CD4-positive, CD25-positive, alpha-beta regulatory T cell (primary cell): ENCODE measurements around the gene BOC. TPM values are rescaled to one million over a fixed set of nuclear protein-coding genes. Genes with fewer than 3 reads are reported as not detected.

Source experiments
- ATAC-seq, 2 donors: fragments of 150-1000 bp; cut with Tn5 transposase; one replicate each; pipeline ENCODE4 v1.10.0; 2021; ENCODE audit warnings: low read depth in 2 of 2, moderate number of reproducible peaks in 2 of 2, moderate library complexity in 1 of 2
- DNase-seq, 3 donors: peaks; one replicate each; pipeline versions ENCODE4 v3.0.0 to v3.0.0-alpha.2; 2012 to 2022; ENCODE audit warnings: mixed read lengths in 1 of 3
- H3K27ac ChIP-seq: one replicate; pipeline ENCODE4 v1.7.0; 2013; ENCODE audit warnings: mild to moderate bottlenecking, low read length; ENCODE audit not compliant: insufficient read depth, poor library complexity, severe bottlenecking
- H3K27me3 ChIP-seq: one replicate; pipeline ENCODE4 v1.7.0; 2013; ENCODE audit warnings: low read length; ENCODE audit not compliant: control insufficient read depth, insufficient read depth
- H3K36me3 ChIP-seq: one replicate; pipeline ENCODE4 v1.7.0; 2013; ENCODE audit warnings: mild to moderate bottlenecking, low read length, moderate library complexity; ENCODE audit not compliant: control insufficient read depth, insufficient read depth
- H3K4me1 ChIP-seq: 2 replicates; pipeline ENCODE4 v1.7.0; 2013; ENCODE audit warnings: mild to moderate bottlenecking, low read length; ENCODE audit not compliant: insufficient read depth, control insufficient read depth, poor library complexity, severe bottlenecking
- H3K4me3 ChIP-seq: one replicate; pipeline ENCODE4 v1.7.0; 2013; ENCODE audit warnings: low read depth, mild to moderate bottlenecking, low read length, moderate library complexity
- H3K9me3 ChIP-seq, 2 experiments: 1 replicate in 1 of 2; 2 replicates in 1 of 2; pipeline ENCODE4 v1.7.0; 2013; ENCODE audit warnings: low read length in 2 of 2, mild to moderate bottlenecking in 1 of 2, moderate library complexity in 1 of 2; ENCODE audit not compliant: control insufficient read depth in 2 of 2
- H3K27ac Mint-ChIP-seq, 3 donors: one replicate each; pipeline ENCODE4 v1.8.0; 2020 to 2022; ENCODE audit warnings: mild to moderate bottlenecking in 3 of 3, mixed read lengths in 3 of 3, moderate library complexity in 2 of 3
- H3K27me3 Mint-ChIP-seq: one replicate; pipeline ENCODE4 v1.8.0; 2022; ENCODE audit warnings: mild to moderate bottlenecking, mixed read lengths
- H3K36me3 Mint-ChIP-seq: one replicate; pipeline ENCODE4 v1.8.0; 2020; ENCODE audit warnings: mixed read lengths
- H3K4me1 Mint-ChIP-seq, 4 donors: one replicate each; pipeline ENCODE4 v1.8.0; 2020 to 2022; ENCODE audit warnings: mixed read lengths in 4 of 4, mild to moderate bottlenecking in 1 of 4
- H3K4me3 Mint-ChIP-seq, 4 donors: one replicate each; pipeline ENCODE4 v1.8.0; 2020 to 2022; ENCODE audit warnings: mild to moderate bottlenecking in 4 of 4, mixed read lengths in 4 of 4, moderate library complexity in 3 of 4
- H3K9me3 Mint-ChIP-seq, 7 donors: one replicate each; pipeline ENCODE4 v1.8.0; 2020 to 2022; ENCODE audit warnings: mixed read lengths in 7 of 7, mild to moderate bottlenecking in 3 of 7, moderate library complexity in 2 of 7
- polyA plus RNA-seq, 4 donors: library from polyadenylated mRNA; unstranded; fragments of 300-500 nt; fragmentation: Illumina TruSeq; gene quantifications; one replicate each; pipeline ENCODE4 v1.2.3, GENCODE V29; 2021
- total RNA-seq: library from RNA; stranded (reverse); gene quantifications from one replicate; pipeline ENCODE4 v1.2.3, GENCODE V29; 2022

The BOC gene
- total and polyA plus RNA-seq, 5 donors from 2014 or later = not detected

GRCh38 chr3:113255100-113255853, 43.9 kb downstream of the BOC start:
- peaks cover 0 to 3% (median 0%) of the 10 kb centered on the region in 7 donors for H3K9me3 Mint-ChIP-seq
- H3K27ac ChIP-seq = no peak overlapping the region
- H3K4me3 Mint-ChIP-seq = peak overlapping the region in 1 of 4 donors; percentile 90
- no peaks in the 10 kb centered on the region for H3K9me3 ChIP-seq
- H3K4me1 ChIP-seq = no peaks in the 10 kb centered on the region
- no peaks in the 10 kb centered on the region for H3K36me3 Mint-ChIP-seq
- DNase-seq (no peak), ATAC-seq (no peak)
- peaks cover 16% of the 10 kb centered on the region for H3K27me3 Mint-ChIP-seq
- H3K4me3 ChIP-seq = no peak overlapping the region
- no peaks in the 10 kb centered on the region for H3K36me3 ChIP-seq
- peaks cover 6% of the 10 kb centered on the region for H3K27me3 ChIP-seq
- H3K4me1 Mint-ChIP-seq = no peaks in the 10 kb centered on the region
- H3K27ac Mint-ChIP-seq = no peak overlapping the region

GRCh38 chr3:113255854-113256615, 44.7 kb downstream of the BOC start:
- Mint-ChIP-seq H3K27ac (no peak overlapping the region), H3K9me3 (peaks cover 0 to 5% (median 0%) of the 10 kb centered on the region in 7 donors), H3K4me1 (no peaks in the 10 kb centered on the region), H3K4me3 (no peak overlapping the region), H3K36me3 (no peaks in the 10 kb centered on the region), H3K27me3 (peaks cover 20% of the 10 kb centered on the region)
- ATAC-seq (no peak), DNase-seq (no peak)
- no peaks in the 10 kb centered on the region for H3K4me1 ChIP-seq
- H3K27me3 ChIP-seq = peaks cover 6% of the 10 kb centered on the region
- H3K36me3 ChIP-seq = no peaks in the 10 kb centered on the region
- H3K27ac ChIP-seq = no peak overlapping the region
- no peak overlapping the region for H3K4me3 ChIP-seq
- H3K9me3 ChIP-seq = no peaks in the 10 kb centered on the region

GRCh38 chr3:113258361-113258760, 47.0 kb downstream of the BOC start:
- DNase-seq (no peak), ATAC-seq (no peak)
- H3K4me1 ChIP-seq = no peaks in the 10 kb centered on the region
- peaks cover 3% of the 10 kb centered on the region for H3K27me3 ChIP-seq
- Mint-ChIP-seq H3K9me3 (peaks cover 0 to 5% (median 0%) of the 10 kb centered on the region in 7 donors), H3K27me3 (peaks cover 20% of the 10 kb centered on the region), H3K36me3 (no peaks in the 10 kb centered on the region), H3K4me1 (no peaks in the 10 kb centered on the region), H3K27ac (no peak overlapping the region), H3K4me3 (no peak overlapping the region)
- no peaks in the 10 kb centered on the region for H3K36me3 ChIP-seq
- no peak overlapping the region for H3K4me3 ChIP-seq
- H3K27ac ChIP-seq = no peak overlapping the region
- no peaks in the 10 kb centered on the region for H3K9me3 ChIP-seq

GRCh38 chr3:113259196-113259595, 47.8 kb downstream of the BOC start:
- no peaks in the 10 kb centered on the region for H3K36me3 Mint-ChIP-seq
- ATAC-seq (no peak), DNase-seq (no peak)
- peaks cover 3% of the 10 kb centered on the region for H3K27me3 ChIP-seq
- H3K36me3 ChIP-seq = no peaks in the 10 kb centered on the region
- H3K27ac Mint-ChIP-seq = no peak overlapping the region
- H3K4me1 Mint-ChIP-seq = no peaks in the 10 kb centered on the region
- H3K9me3 Mint-ChIP-seq = peaks cover 0 to 3% (median 0%) of the 10 kb centered on the region in 7 donors
- no peak overlapping the region for H3K4me3 ChIP-seq
- H3K4me3 Mint-ChIP-seq = no peak overlapping the region
- no peak overlapping the region for H3K27ac ChIP-seq
- no peaks in the 10 kb centered on the region for H3K4me1 ChIP-seq
- no peaks in the 10 kb centered on the region for H3K9me3 ChIP-seq
- H3K27me3 Mint-ChIP-seq = peaks cover 26% of the 10 kb centered on the region

- peaks cover 3% of the 10 kb centered on the region for H3K27me3 ChIP-seq
- Mint-ChIP-seq H3K36me3 (no peaks in the 10 kb centered on the region), H3K9me3 (peaks cover 0 to 3% (median 0%) of the 10 kb centered on the region in 7 donors), H3K27ac (no peak overlapping the region), H3K4me1 (no peaks in the 10 kb centered on the region), H3K4me3 (no peak overlapping the region), H3K27me3 (peaks cover 26% of the 10 kb centered on the region)
- no peak overlapping the region for H3K4me3 ChIP-seq
- no peak for ATAC-seq
- no peaks in the 10 kb centered on the region for H3K4me1 ChIP-seq
- H3K27ac ChIP-seq = no peak overlapping the region
- no peaks in the 10 kb centered on the region for H3K9me3 ChIP-seq
- H3K36me3 ChIP-seq = no peaks in the 10 kb centered on the region
- no peak for DNase-seq
Observed at GRCh38 chr3:113261063-113261625, 49.8 kb downstream of the BOC start.

GRCh38 chr3:113261626-113262303, 50.4 kb downstream of the BOC start:
- no peak overlapping the region for H3K27ac ChIP-seq
- no peak overlapping the region for H3K27ac Mint-ChIP-seq
- no peak for DNase-seq
- no peaks in the 10 kb centered on the region for H3K4me1 Mint-ChIP-seq
- no peaks in the 10 kb centered on the region for H3K4me1 ChIP-seq
- peaks cover 26% of the 10 kb centered on the region for H3K27me3 Mint-ChIP-seq
- H3K9me3 ChIP-seq = no peaks in the 10 kb centered on the region
- no peaks in the 10 kb centered on the region for H3K36me3 Mint-ChIP-seq
- H3K4me3 Mint-ChIP-seq = no peak overlapping the region
- peaks cover 0 to 3% (median 0%) of the 10 kb centered on the region in 7 donors for H3K9me3 Mint-ChIP-seq
- H3K36me3 ChIP-seq = no peaks in the 10 kb centered on the region
- no peak overlapping the region for H3K4me3 ChIP-seq
- H3K27me3 ChIP-seq = peaks cover 3% of the 10 kb centered on the region
- ATAC-seq = no peak

GRCh38 chr3:113262304-113262665, 50.9 kb downstream of the BOC start:
- no peak overlapping the region for H3K27ac ChIP-seq
- Mint-ChIP-seq H3K4me3 (no peak overlapping the region), H3K9me3 (peaks cover 0 to 3% (median 0%) of the 10 kb centered on the region in 7 donors), H3K4me1 (no peaks in the 10 kb centered on the region), H3K27me3 (peaks cover 26% of the 10 kb centered on the region), H3K36me3 (no peaks in the 10 kb centered on the region), H3K27ac (no peak overlapping the region)
- ATAC-seq (no peak), DNase-seq (no peak)
- H3K9me3 ChIP-seq = no peaks in the 10 kb centered on the region
- H3K4me1 ChIP-seq = no peaks in the 10 kb centered on the region
- H3K36me3 ChIP-seq = no peaks in the 10 kb centered on the region
- no peak overlapping the region for H3K4me3 ChIP-seq
- peaks cover 3% of the 10 kb centered on the region for H3K27me3 ChIP-seq
